Esophagus muscularis mucosa (tissue), 4 donors: ENCODE measurements around the gene EID2. TPM values are rescaled to one million over a fixed set of nuclear protein-coding genes. Genes with fewer than 3 reads are reported as not detected.

ENCODE experiments used
- DNase-seq: peaks from one replicate; pipeline ENCODE4 v3.0.0-alpha.2; 2017; ENCODE audit errors: extremely low spot score
- H3K27ac ChIP-seq, 4 donors: fragments of 200-600 bp; sonication (generic); replicated peaks in 1 of 4; 1 replicate in 3 of 4; 2 replicates in 1 of 4; pipeline ENCODE4 v1.5.1; 2016 to 2019; ENCODE audit warnings: mild to moderate bottlenecking in 1 of 4
- H3K27me3 ChIP-seq, 4 donors: fragments of 200-600 bp; sonication (generic); one replicate each; pipeline versions ENCODE4 v1.5.1 to v1.6.0; 2016 to 2019
- H3K36me3 ChIP-seq, 4 donors: fragments of 200-600 bp; sonication (generic); one replicate each; pipeline ENCODE4 v1.5.1; 2016 to 2019
- H3K4me1 ChIP-seq, 4 donors: fragments of 200-600 bp; sonication (generic); one replicate each; pipeline ENCODE4 v1.5.1; 2016 to 2019
- H3K4me3 ChIP-seq, 4 donors: fragments of 200-600 bp; sonication (generic); 1 replicate in 2 of 4; 2 replicates in 2 of 4; pipeline ENCODE4 v1.5.1; 2016 to 2019; ENCODE audit warnings: mild to moderate bottlenecking in 4 of 4, moderate library complexity in 1 of 4
- H3K9me3 ChIP-seq, 4 donors: fragments of 200-600 bp; sonication (generic); 1 replicate in 3 of 4; 2 replicates in 1 of 4; pipeline ENCODE4 v1.5.1; 2016 to 2019
- CTCF ChIP-seq, 3 experiments: fragments of 200-600 bp in 2 of 3; fragments of 450-650 bp in 1 of 3; sonication (generic) in 2 of 3; IDR thresholded peaks; one replicate each; pipeline ENCODE4 v1.5.1; 2017 to 2019; ENCODE audit warnings: antibody characterized with exemption in 3 of 3, mild to moderate bottlenecking in 2 of 3, moderate library complexity in 1 of 3
- EP300 ChIP-seq: sonication (generic); formaldehyde crosslinking; IDR thresholded peaks from one replicate; pipeline ENCODE4 v1.6.1; 2017; ENCODE audit warnings: antibody characterized with exemption
- POLR2A ChIP-seq: fragments of 450-650 bp; IDR thresholded peaks from one replicate; pipeline ENCODE4 v1.6.1; 2017; ENCODE audit warnings: antibody characterized with exemption, moderate library complexity, mild to moderate bottlenecking, low read depth
- POLR2AphosphoS5 ChIP-seq, 2 donors: sonication (generic); formaldehyde crosslinking; IDR thresholded peaks; one replicate each; pipeline ENCODE4 v1.6.1; 2017; ENCODE audit warnings: antibody characterized with exemption in 2 of 2
- WGBS: methylation state at CpG from one replicate; pipeline ENCODE4 v1.1.5; 2018; 5-methylcytosine and 5-hydroxymethylcytosine counted together
- intact Hi-C: fragments of 100-400 bp; cut with DNase I; formaldehyde crosslinking; loops from one replicate; pipeline ENCODE4 v1.15.1; 2023
- total RNA-seq, 4 donors: library from RNA; depleted of rRNA; stranded (reverse); fragments of >200 nt; gene quantifications; one replicate each; pipeline versions ENCODE4 v1.1.0 to v1.2.1, GENCODE V29; 2016

Gene EID2
- total RNA-seq, 4 donors from 2014 or later = 13.9 to 26.4 (median 18.9) TPM

DNA sequence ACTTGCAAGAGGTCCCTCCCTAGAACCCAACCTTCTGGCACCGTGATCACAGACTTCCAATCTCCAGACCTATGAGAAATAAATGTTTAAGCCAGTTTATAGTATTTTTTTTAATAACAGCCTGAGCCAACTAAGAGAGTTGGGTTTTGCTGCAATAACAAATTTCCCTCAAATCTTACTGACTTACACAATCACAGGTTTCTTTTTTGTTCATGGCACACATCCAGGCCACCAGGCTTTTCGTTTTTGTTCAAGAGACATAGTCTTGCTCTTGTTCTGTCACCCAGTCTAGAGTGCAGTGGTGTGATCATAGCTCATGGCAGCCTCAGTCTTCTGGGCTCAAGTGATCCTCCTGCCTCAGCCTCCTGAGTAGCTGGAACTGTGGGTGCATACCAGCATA is 27.0 kb downstream of the EID2 start:
- Histone ChIP-seq H3K27ac (no peak overlapping the region), H3K9me3 (no peaks in the 10 kb centered on the region), H3K27me3 (peaks cover 0 to 96% (median 33%) of the 10 kb centered on the region in 4 donors), H3K4me1 (peaks cover 10 to 19% (median 17%) of the 10 kb centered on the region in 4 donors), H3K4me3 (no peak overlapping the region), H3K36me3 (no peaks in the 10 kb centered on the region)
- TF ChIP-seq POLR2AphosphoS5 (IDR thresholded peaks at IDR 0.05) = no peak
- TF ChIP-seq EP300 = no peak
- no peak for DNase-seq
- intact Hi-C loops = no loop called here
- 53% methylated on average over 2 of the region's 2 CpGs for WGBS

GRCh38 chr19:39509233-39509632 is 30.7 kb downstream of the EID2 start:
- intact Hi-C loops = no loop called here
- no peak overlapping the region for H3K4me3 ChIP-seq
- peaks cover 0 to 100% (median 48%) of the 10 kb centered on the region in 4 donors for H3K27me3 ChIP-seq

GRCh38 chr19:39508629-39509028 is 31.3 kb downstream of the EID2 start:
- Histone ChIP-seq H3K27ac (no peak overlapping the region), H3K36me3 (no peaks in the 10 kb centered on the region), H3K4me1 (peaks cover 5 to 16% (median 10%) of the 10 kb centered on the region in 4 donors), H3K27me3 (peaks cover 0 to 100% (median 51%) of the 10 kb centered on the region in 4 donors), H3K9me3 (no peaks in the 10 kb centered on the region), H3K4me3 (no peak overlapping the region)
- no peak for DNase-seq
- intact Hi-C loops = no loop called here
- TF ChIP-seq EP300 (no peak), POLR2AphosphoS5 (IDR thresholded peaks at IDR 0.05) (no peak), POLR2A (no peak), CTCF (IDR thresholded peaks at IDR 0.05) (no peak)
- 94% methylated on average over 9 of the region's 9 CpGs for WGBS

More at GRCh38 chr19:39509233-39509632, 30.7 kb downstream of the EID2 start:
- no peak overlapping the region for H3K27ac ChIP-seq
- peaks cover 5 to 16% (median 10%) of the 10 kb centered on the region in 4 donors for H3K4me1 ChIP-seq
- H3K36me3 ChIP-seq = no peaks in the 10 kb centered on the region
- no peak for DNase-seq
- TF ChIP-seq CTCF (IDR thresholded peaks at IDR 0.05) (no peak), EP300 (no peak), POLR2A (no peak), POLR2AphosphoS5 (IDR thresholded peaks at IDR 0.05) (no peak)
- WGBS = 71% methylated on average over 2 of the region's 2 CpGs
- no peaks in the 10 kb centered on the region for H3K9me3 ChIP-seq

- 51% methylated on average over 24 of the region's 24 CpGs for WGBS
- Histone ChIP-seq H3K27me3 (peaks cover 0 to 100% (median 58%) of the 10 kb centered on the region in 4 donors), H3K27ac (no peak overlapping the region), H3K4me3 (peak overlapping the region; percentile 43 to 53 (median 44)), H3K9me3 (no peaks in the 10 kb centered on the region), H3K4me1 (peaks cover 5 to 21% (median 14%) of the 10 kb centered on the region in 4 donors), H3K36me3 (no peaks in the 10 kb centered on the region)
- DNase-seq = no peak
- no peak for TF ChIP-seq CTCF (IDR thresholded peaks at IDR 0.05)
- TF ChIP-seq EP300 = no peak
- no peak for TF ChIP-seq POLR2AphosphoS5 (IDR thresholded peaks at IDR 0.05)
- TF ChIP-seq POLR2A = no peak
- intact Hi-C loops = no loop called here
These were observed 32.1 kb downstream of the EID2 start for GRCh38 chr19:39507715-39508364.

GRCh38 chr19:39506944-39507714 is 32.8 kb downstream of the EID2 start:
- Histone ChIP-seq H3K4me1 (peaks cover 5 to 26% (median 18%) of the 10 kb centered on the region in 4 donors), H3K27me3 (peaks cover 0 to 100% (median 57%) of the 10 kb centered on the region in 4 donors), H3K4me3 (peak overlapping the region; percentile 43 to 53 (median 44)), H3K9me3 (peaks cover 0 to 3% (median 0%) of the 10 kb centered on the region in 4 donors), H3K27ac (no peak overlapping the region), H3K36me3 (no peaks in the 10 kb centered on the region)
- intact Hi-C loops = no loop called here
- no peak for TF ChIP-seq EP300
- TF ChIP-seq POLR2AphosphoS5 (IDR thresholded peaks at IDR 0.05) = no peak
- TF ChIP-seq POLR2A = no peak
- no peak for TF ChIP-seq CTCF (IDR thresholded peaks at IDR 0.05)
- 10% methylated on average over 20 of the region's 96 CpGs for WGBS
- DNase-seq = no peak
